Thyroid gland (tissue), 4 donors: Measurements from ENCODE around the gene PPP3CB. TPM values are rescaled to one million over a fixed set of nuclear protein-coding genes. Genes with fewer than 3 reads are reported as not detected.

Source experiments
- DNase-seq, 2 donors: peaks; one replicate each; pipeline ENCODE4 v3.0.0-alpha.2; 2019
- H3K27ac ChIP-seq, 3 donors: fragments of 200-600 bp; sonication (generic); 1 replicate in 2 of 3; 2 replicates in 1 of 3; pipeline ENCODE4 v1.5.1; 2016 to 2019; ENCODE audit warnings: mild to moderate bottlenecking in 1 of 3, moderate library complexity in 1 of 3
- H3K27me3 ChIP-seq: fragments of 200-600 bp; sonication (generic); one replicate; pipeline ENCODE4 v1.5.1; 2019
- H3K36me3 ChIP-seq, 2 donors: fragments of 200-600 bp; sonication (generic); one replicate each; pipeline ENCODE4 v1.5.1; 2016 to 2019
- H3K4me1 ChIP-seq, 2 donors: fragments of 200-600 bp; sonication (generic); one replicate each; pipeline ENCODE4 v1.5.1; 2017 to 2019
- H3K4me3 ChIP-seq, 3 donors: fragments of 200-600 bp; sonication (generic); replicated peaks in 1 of 3; 1 replicate in 2 of 3; 2 replicates in 1 of 3; pipeline ENCODE4 v1.5.1; 2016; ENCODE audit warnings: mild to moderate bottlenecking in 1 of 3
- H3K9me3 ChIP-seq: fragments of 200-600 bp; sonication (generic); one replicate; pipeline ENCODE4 v1.5.1; 2017
- POLR2A ChIP-seq, 2 donors: fragments of 450-650 bp; IDR thresholded peaks; one replicate each; pipeline ENCODE4 v1.6.1; 2017; ENCODE audit warnings: antibody characterized with exemption in 2 of 2, mild to moderate bottlenecking in 2 of 2, moderate library complexity in 1 of 2
- WGBS, 2 donors: methylation state at CpG; one replicate each; pipeline ENCODE4 v1.1.5; 2017; 5-methylcytosine and 5-hydroxymethylcytosine counted together
- intact Hi-C: fragments of 100-400 bp; cut with DNase I; formaldehyde crosslinking; loops from one replicate; pipeline ENCODE4 v1.15.1; 2023
- total RNA-seq, 4 donors: library from RNA; depleted of rRNA; stranded (reverse); fragments of >200 nt; gene quantifications; one replicate each; pipeline ENCODE4 v1.2.3, GENCODE V29; 2016
- TF ChIP-seq, protein P1 (sequence below), 6 experiments: fragments of 200-600 bp in 3 of 6; fragments of 450-650 bp in 3 of 6; sonication (generic) in 3 of 6; IDR thresholded peaks; one replicate each; pipeline ENCODE4 v1.5.1; 2016 to 2019; ENCODE audit warnings: antibody characterized with exemption in 6 of 6, mild to moderate bottlenecking in 2 of 6, inconsistent platforms in 1 of 6, moderate library complexity in 1 of 6

PPP3CB gene
- total RNA-seq, 4 donors from 2014 or later = 36.4 to 45.2 (median 41.1) TPM

DNA sequence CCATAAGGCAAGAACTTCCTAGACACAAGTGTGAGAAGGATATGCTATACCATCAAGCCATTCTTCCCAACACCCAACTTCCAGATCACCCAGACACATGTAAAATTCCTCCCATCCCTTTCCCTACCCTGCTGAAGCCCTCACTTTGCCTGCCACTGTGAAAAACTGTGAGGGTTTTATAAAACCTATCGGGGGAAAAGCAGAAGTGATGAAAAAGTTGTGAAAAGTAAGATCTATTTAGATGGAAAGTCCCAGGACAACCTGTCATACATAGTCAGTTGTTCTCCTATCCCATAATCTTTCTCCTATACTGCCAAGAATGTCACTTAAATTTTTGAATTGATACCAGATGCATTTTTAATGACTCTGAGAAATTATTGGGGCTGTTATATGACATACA is 39.0 kb upstream of the PPP3CB start:
- WGBS, 2 donors = 74 to 85% methylated on average over 1 of the region's 1 CpG
- intact Hi-C loops = loop anchor here (5.0 kb wide), 1 partner anchor 112 kb away; no protein-coding TSS in a partner anchor
- Histone ChIP-seq H3K36me3 (peaks cover 28 to 37% of the 10 kb centered on the region in 2 donors), H3K27ac (no peak overlapping the region), H3K27me3 (no peaks in the 10 kb centered on the region), H3K4me1 (peaks cover 11 to 17% of the 10 kb centered on the region in 2 donors), H3K4me3 (no peak overlapping the region), H3K9me3 (no peaks in the 10 kb centered on the region)
- no peak for TF ChIP-seq POLR2A (IDR thresholded peaks at IDR 0.05)
- TF ChIP-seq, protein P1, sequence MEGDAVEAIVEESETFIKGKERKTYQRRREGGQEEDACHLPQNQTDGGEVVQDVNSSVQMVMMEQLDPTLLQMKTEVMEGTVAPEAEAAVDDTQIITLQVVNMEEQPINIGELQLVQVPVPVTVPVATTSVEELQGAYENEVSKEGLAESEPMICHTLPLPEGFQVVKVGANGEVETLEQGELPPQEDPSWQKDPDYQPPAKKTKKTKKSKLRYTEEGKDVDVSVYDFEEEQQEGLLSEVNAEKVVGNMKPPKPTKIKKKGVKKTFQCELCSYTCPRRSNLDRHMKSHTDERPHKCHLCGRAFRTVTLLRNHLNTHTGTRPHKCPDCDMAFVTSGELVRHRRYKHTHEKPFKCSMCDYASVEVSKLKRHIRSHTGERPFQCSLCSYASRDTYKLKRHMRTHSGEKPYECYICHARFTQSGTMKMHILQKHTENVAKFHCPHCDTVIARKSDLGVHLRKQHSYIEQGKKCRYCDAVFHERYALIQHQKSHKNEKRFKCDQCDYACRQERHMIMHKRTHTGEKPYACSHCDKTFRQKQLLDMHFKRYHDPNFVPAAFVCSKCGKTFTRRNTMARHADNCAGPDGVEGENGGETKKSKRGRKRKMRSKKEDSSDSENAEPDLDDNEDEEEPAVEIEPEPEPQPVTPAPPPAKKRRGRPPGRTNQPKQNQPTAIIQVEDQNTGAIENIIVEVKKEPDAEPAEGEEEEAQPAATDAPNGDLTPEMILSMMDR (IDR thresholded peaks at IDR 0.05) = no peak
- no peak for DNase-seq

- Histone ChIP-seq H3K36me3 (peaks cover 36 to 41% of the 10 kb centered on the region in 2 donors), H3K27ac (no peak overlapping the region), H3K4me1 (peaks cover 11 to 16% of the 10 kb centered on the region in 2 donors), H3K4me3 (no peak overlapping the region), H3K27me3 (no peaks in the 10 kb centered on the region), H3K9me3 (no peaks in the 10 kb centered on the region)
- intact Hi-C loops = no loop called here
- TF ChIP-seq, protein P1 (IDR thresholded peaks at IDR 0.05) = peak; percentile 51 to 82 (median 73)
- peak in 1 of 2 donors; percentile 9 for TF ChIP-seq POLR2A (IDR thresholded peaks at IDR 0.05)
- WGBS, 2 donors = 85 to 100% methylated on average over 3 to 5 of the region's 5 CpGs
- peak; percentile 44 to 49 for DNase-seq
Measured at GRCh38 chr10:73529089-73529832, 33.4 kb upstream of the PPP3CB start.

- no peak for DNase-seq
- 98 to 100% methylated on average over 1 of the region's 1 CpG for WGBS, 2 donors
- H3K27ac ChIP-seq = no peak overlapping the region
- intact Hi-C loops = no loop called here
- H3K27me3 ChIP-seq = no peaks in the 10 kb centered on the region
- H3K4me1 ChIP-seq = no peaks in the 10 kb centered on the region
- H3K9me3 ChIP-seq = no peaks in the 10 kb centered on the region
- no peak overlapping the region for H3K4me3 ChIP-seq
- H3K36me3 ChIP-seq = peaks cover 73 to 79% of the 10 kb centered on the region in 2 donors
- no peak for TF ChIP-seq POLR2A (IDR thresholded peaks at IDR 0.05)
- TF ChIP-seq, protein P1 (IDR thresholded peaks at IDR 0.05) = no peak
Measured at GRCh38 chr10:73522263-73522662, 26.4 kb upstream of the PPP3CB start.

DNA sequence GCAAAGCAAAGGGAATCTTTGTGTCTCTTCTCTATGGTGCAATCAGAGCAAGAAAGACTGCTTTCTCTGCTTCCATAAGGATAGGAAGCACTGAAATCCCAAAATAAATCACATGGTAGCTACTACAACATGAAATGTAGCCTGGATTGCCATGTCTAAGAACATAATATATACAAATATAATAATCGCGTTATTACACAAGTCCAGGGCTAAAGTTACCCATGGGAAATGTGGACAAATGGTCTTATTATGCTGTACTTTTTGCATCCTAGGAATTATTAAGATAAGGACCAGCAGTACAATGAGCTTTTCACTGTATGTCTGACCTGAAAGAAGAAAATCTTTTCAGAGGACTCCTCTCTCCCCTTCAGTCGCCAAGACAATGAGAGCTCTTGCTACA is 23.5 kb upstream of the PPP3CB start:
- H3K36me3 ChIP-seq = peaks cover 72 to 86% of the 10 kb centered on the region in 2 donors
- TF ChIP-seq, protein P1 (IDR thresholded peaks at IDR 0.05) = no peak
- TF ChIP-seq POLR2A (IDR thresholded peaks at IDR 0.05) = no peak
- H3K4me1 ChIP-seq = no peaks in the 10 kb centered on the region
- intact Hi-C loops = no loop called here
- no peak overlapping the region for H3K4me3 ChIP-seq
- no peak for DNase-seq
- no peaks in the 10 kb centered on the region for H3K9me3 ChIP-seq
- H3K27me3 ChIP-seq = no peaks in the 10 kb centered on the region
- 96% methylated on average over 3 of the region's 3 CpGs for WGBS, 2 donors
- no peak overlapping the region for H3K27ac ChIP-seq

DNA sequence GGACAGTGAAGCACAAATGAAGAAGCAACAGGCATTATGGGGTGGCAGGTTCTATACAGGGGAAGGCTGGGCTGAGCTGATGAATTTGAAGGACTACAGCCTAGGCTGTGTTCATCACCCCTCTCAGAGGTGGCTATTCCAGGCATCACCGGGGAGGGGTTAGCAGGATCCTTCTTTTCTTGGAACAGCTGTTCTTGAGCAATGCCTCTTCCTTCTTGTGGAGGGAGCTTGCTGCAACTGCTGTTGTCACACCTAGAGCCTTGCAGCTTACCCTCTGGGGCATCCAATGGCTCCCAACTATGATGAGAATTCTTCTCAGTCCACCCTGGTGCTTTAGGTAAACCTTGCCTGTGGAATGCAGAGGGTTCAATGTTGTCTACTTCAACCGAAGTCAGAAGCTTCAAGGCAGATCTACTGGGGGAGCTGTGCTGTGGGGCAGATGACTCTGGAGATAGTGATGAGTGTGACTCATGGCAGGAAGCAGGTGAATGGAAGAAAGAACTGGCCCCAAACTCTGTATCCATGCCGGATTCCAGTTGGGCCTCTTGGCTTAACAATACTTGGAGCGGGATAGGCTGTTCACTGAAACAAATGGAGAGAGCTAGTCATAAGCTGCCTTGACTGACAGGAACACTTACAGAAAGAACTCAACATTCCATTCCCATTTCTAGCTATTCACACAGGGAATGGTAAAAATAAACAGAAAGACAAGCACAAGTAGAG is 21.5 kb upstream of the PPP3CB start:
- H3K9me3 ChIP-seq = no peaks in the 10 kb centered on the region
- WGBS, 2 donors = 79 to 85% methylated on average over 4 of the region's 4 CpGs
- no peaks in the 10 kb centered on the region for H3K4me1 ChIP-seq
- no peak overlapping the region for H3K4me3 ChIP-seq
- H3K27me3 ChIP-seq = no peaks in the 10 kb centered on the region
- peaks cover 66 to 90% of the 10 kb centered on the region in 2 donors for H3K36me3 ChIP-seq
- intact Hi-C loops = no loop called here
- DNase-seq = no peak
- TF ChIP-seq POLR2A (IDR thresholded peaks at IDR 0.05) = no peak
- TF ChIP-seq, protein P1 (IDR thresholded peaks at IDR 0.05) = no peak
- H3K27ac ChIP-seq = no peak overlapping the region
